HuH-7 (cell line): ENCODE results near the gene VAMP8.
A peak's percentile ranks its signal among the peaks of the same experiment; 100 is the strongest.
"Not testable (repeated sequence)": the region's sequence is repeated elsewhere in the genome, so short reads cannot be mapped to it uniquely, and the experiment has no call there.

ENCODE experiments used
- DNase-seq: peaks from one replicate; pipeline ENCODE4 v3.0.0; 2011; ENCODE audit warnings: low spot score

VAMP8 gene

GRCh38 chr2:85598594-85599340, 21.4 kb downstream of the VAMP8 start:
- no peak for DNase-seq

GRCh38 chr2:85599468-85600234, 22.3 kb downstream of the VAMP8 start:
- DNase-seq, result no peak

- DNase-seq, result no peak
These were observed 22.8 kb downstream of the VAMP8 start for GRCh38 chr2:85600235-85600575.

GRCh38 chr2:85600951-85601770, 23.8 kb downstream of the VAMP8 start:
- DNase-seq, result no peak

GRCh38 chr2:85601771-85602475, 24.5 kb downstream of the VAMP8 start:
- DNase-seq, result peak; percentile 47

- peak; percentile 91 for DNase-seq
These were observed 25.3 kb downstream of the VAMP8 start, which contains the start of gene TMEM150A for GRCh38 chr2:85602476-85603234. TMEM150A (minus strand) TSS chr2:85602698; CDS start chr2:85601948, 750 bp downstream.

- not testable (repeated sequence) for DNase-seq
These were observed 26.7 kb downstream of the VAMP8 start for GRCh38 chr2:85604133-85604444.

GRCh38 chr2:85604568-85605339, 27.4 kb downstream of the VAMP8 start:
- no peak for DNase-seq

- DNase-seq, result no peak
These were observed 28.2 kb downstream of the VAMP8 start for GRCh38 chr2:85605406-85606115.

GRCh38 chr2:85606116-85606455, 28.7 kb downstream of the VAMP8 start:
- DNase-seq, result no peak

- no peak for DNase-seq
These were observed 30.2 kb downstream of the VAMP8 start for GRCh38 chr2:85607268-85608215.

GRCh38 chr2:85611217-85611704, 33.9 kb downstream of the VAMP8 start:
- DNase-seq, result no peak

- peak; percentile 96 for DNase-seq
These were observed 34.6 kb downstream of the VAMP8 start, which contains the start of gene C2orf68 for GRCh38 chr2:85611705-85612587. C2orf68 (minus strand) TSS chr2:85612066; CDS start chr2:85611984, 82 bp downstream.

GRCh38 chr2:85613717-85614515, 36.5 kb downstream of the VAMP8 start:
- DNase-seq, result no peak

GRCh38 chr2:85614757-85615156, 37.4 kb downstream of the VAMP8 start:
- DNase-seq, result not testable (repeated sequence)

- no peak for DNase-seq
These were observed 38.0 kb downstream of the VAMP8 start for GRCh38 chr2:85615413-85615728.

- DNase-seq, result not testable (repeated sequence)
These were observed 40.3 kb downstream of the VAMP8 start for GRCh38 chr2:85617723-85618122.
